ENCODE data around the gene PHLDA2.

- TF ChIP-seq CTCF (conservative IDR thresholded peaks at IDR 0.05; ENCODE audit: low read depth, low read length) (no peak), EZH2 (IDR thresholded peaks at IDR 0.05; ENCODE audit: borderline replicate concordance, low read depth, low read length, poor library complexity, severe bottlenecking) (no peak)
Measured at GRCh38 chr11:2923446-2924375, 5.5 kb downstream of the PHLDA2 start.

Data from A673 (cell line).